ENCODE results near the gene SMIM20.

GRCh38 chr4:25936696-25937095, 22.7 kb downstream of the SMIM20 start:
- no peak for TF ChIP-seq CTCF (IDR thresholded peaks at IDR 0.05)
- TF ChIP-seq POLR2A (IDR thresholded peaks at IDR 0.05) = no peak
